K562 (cell line): ENCODE results near the gene SUMF1. TPM values are rescaled to one million over a fixed set of nuclear protein-coding genes. Genes with fewer than 3 reads are reported as not detected.
A peak's percentile ranks its signal among the peaks of the same experiment; 100 is the strongest.

Source experiments
- AFF4 ChIP-seq: sonication (generic); formaldehyde crosslinking; IDR thresholded peaks from 2 replicates; pipeline ENCODE4 v1.8.0; 2023; ENCODE audit warnings: mild to moderate bottlenecking, missing genetic modification reagents
- CLOCK ChIP-seq: fragments of 250-450 bp; sonication (Bioruptor Pico); IDR thresholded peaks from 2 replicates; pipeline ENCODE4 v1.4.0; 2020; ENCODE audit warnings: mild to moderate bottlenecking, moderate library complexity, borderline replicate concordance
- CTCFL ChIP-seq: IDR thresholded peaks from 2 replicates; pipeline ENCODE4 v1.6.1; 2011; ENCODE audit warnings: borderline replicate concordance, low read depth, mild to moderate bottlenecking, moderate library complexity, low read length; ENCODE audit not compliant: insufficient read depth, poor library complexity, severe bottlenecking
- EZH2 ChIP-seq: IDR thresholded peaks from 2 replicates; pipeline ENCODE4 v1.6.1; 2012; ENCODE audit warnings: low read depth, mild to moderate bottlenecking, inconsistent platforms, low read length, borderline replicate concordance
- HES1 ChIP-seq: fragments of 450-650 bp; IDR thresholded peaks from 2 replicates; pipeline ENCODE4 v1.6.1; 2016; ENCODE audit warnings: low read depth, mild to moderate bottlenecking, moderate library complexity
- HOMEZ ChIP-seq: fragments of 250-450 bp; sonication (Bioruptor Pico); IDR thresholded peaks from 2 replicates; pipeline ENCODE4 v1.4.0; 2020; ENCODE audit warnings: mild to moderate bottlenecking, moderate library complexity
- KAT8 ChIP-seq: fragments of 450-650 bp; IDR thresholded peaks from 2 replicates; pipeline ENCODE4 v1.6.1; 2016; ENCODE audit warnings: low read depth, mild to moderate bottlenecking
- MEF2A ChIP-seq: IDR thresholded peaks from 2 replicates; pipeline ENCODE4 v1.6.1; 2011; ENCODE audit warnings: low read depth, mild to moderate bottlenecking, low read length, moderate library complexity; ENCODE audit not compliant: control insufficient read depth
- PHF21A ChIP-seq: fragments of 450-650 bp; IDR thresholded peaks from 2 replicates; pipeline ENCODE4 v1.6.1; 2017; ENCODE audit warnings: low read depth, borderline replicate concordance
- RBM25 ChIP-seq: fragments of 200-400 bp; formaldehyde crosslinking; IDR thresholded peaks from 2 replicates; pipeline ENCODE4 v1.6.1; 2018; ENCODE audit warnings: low read length, low read depth, moderate library complexity; ENCODE audit not compliant: severe bottlenecking
- ZNF280A ChIP-seq: fragments of 450-650 bp; IDR thresholded peaks from 2 replicates; pipeline ENCODE4 v1.6.1; 2018; ENCODE audit warnings: mild to moderate bottlenecking, low read depth; ENCODE audit not compliant: partially characterized antibody
- ZNF311 ChIP-seq: fragments of 250-450 bp; sonication (Bioruptor Pico); IDR thresholded peaks from 2 replicates; pipeline ENCODE4 v1.4.0; 2020; ENCODE audit warnings: mild to moderate bottlenecking, moderate library complexity
- polyA plus RNA-seq, 8 experiments: library from polyadenylated mRNA; depleted of rRNA in 4 of 8; stranded (reverse) in 5 of 8; unstranded in 3 of 8; fragments of >200 nt; fragmentation: Nextera tagmentation in 2 of 8; fragmentation: Illumina TruSeq in 1 of 8; extraction: Ambion mirVana in 2 of 8; extraction: Trizol in 1 of 8; gene quantifications; 2 replicates each; pipeline versions ENCODE4 v1.2.1 to v1.2.3, GENCODE V29; 2011 to 2014; ENCODE audit warnings: inconsistent platforms in 1 of 8, missing spikeins in 1 of 8
- total RNA-seq, 7 experiments: library from RNA; depleted of rRNA in 6 of 7; stranded (reverse); fragments of >200 nt in 6 of 7; fragmentation: Illumina TruSeq in 2 of 7; extraction: Trizol in 2 of 7; gene quantifications; 2 replicates each; pipeline versions ENCODE4 v1.2.1 to v1.2.3, GENCODE V29; 2011 to 2021; ENCODE audit warnings: low replicate concordance in 1 of 7

SUMF1 gene
- total and polyA plus RNA-seq, 9 of the 15 experiments (the other 6 are each of a cell fraction or from before 2014, with no cell fraction given) = 1.3 to 7.4 (median 4.2) TPM

- TF ChIP-seq ZNF311 (no peak), KAT8 (peak; percentile 95), CTCFL (peak; percentile 47), MEF2A (0 out of 2 replicates have a peak, but pooled peaks have one; percentile 50), PHF21A (peak; percentile 86; the same call in 1 of the 2 replicates), HOMEZ (no peak), EZH2 (no peak), CLOCK (CRISPR knock-in tag) (peak; percentile 90; the same call in 1 of the 2 replicates), HES1 (no peak), ZNF280A (no peak), AFF4 (peak; percentile 94; the same call in 1 of the 2 replicates), RBM25 (no peak)
These were observed at the start of gene SUMF1 (continued) for GRCh38 chr3:4466741-4467521.
